ENCODE measurements around the gene FUT7.
"Not testable (repeated sequence)": the region's sequence is repeated elsewhere in the genome, so short reads cannot be mapped to it uniquely, and the experiment has no call there.

The FUT7 gene

DNA sequence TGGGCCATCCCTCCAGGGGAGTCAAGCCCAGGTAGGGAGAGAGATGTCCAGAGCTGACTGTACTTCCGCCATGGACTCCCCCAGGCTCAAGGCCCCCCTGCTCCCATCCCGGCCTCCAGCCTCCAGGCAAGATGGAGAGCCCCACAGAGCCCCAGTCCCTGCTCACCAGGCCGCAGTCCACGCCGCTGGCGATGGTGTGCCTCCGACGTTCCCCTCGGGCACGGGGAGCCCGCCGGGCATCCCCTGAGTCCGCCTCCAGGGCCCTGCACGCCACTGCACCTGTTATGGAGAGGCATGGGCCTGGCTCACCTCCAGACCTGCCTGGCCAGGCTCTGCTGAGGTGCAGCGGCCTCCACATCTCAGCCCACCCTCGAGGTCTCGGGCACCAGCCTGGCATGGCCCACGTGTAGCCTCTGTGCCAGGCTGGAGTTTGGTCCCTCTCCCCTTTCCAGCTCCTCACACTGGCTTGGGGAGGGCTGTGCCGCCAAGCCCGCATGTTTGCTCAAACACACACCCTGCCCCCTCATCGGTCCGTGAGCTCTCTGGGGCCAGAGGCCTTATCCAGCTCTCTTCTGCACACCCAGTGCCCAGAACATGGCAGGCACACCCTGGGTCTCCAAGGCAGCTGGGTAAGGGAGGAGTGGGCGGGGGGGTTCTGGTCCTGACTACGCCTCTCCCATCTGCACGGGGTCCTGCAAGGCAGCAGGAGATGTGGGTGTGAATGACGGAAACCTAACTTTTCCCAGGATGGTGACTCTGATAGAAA, 34.4 kb upstream of the FUT7 start:
- FAIRE-seq (no peak), DNase-seq (ENCODE audit: low spot score) (no peak)

DNA sequence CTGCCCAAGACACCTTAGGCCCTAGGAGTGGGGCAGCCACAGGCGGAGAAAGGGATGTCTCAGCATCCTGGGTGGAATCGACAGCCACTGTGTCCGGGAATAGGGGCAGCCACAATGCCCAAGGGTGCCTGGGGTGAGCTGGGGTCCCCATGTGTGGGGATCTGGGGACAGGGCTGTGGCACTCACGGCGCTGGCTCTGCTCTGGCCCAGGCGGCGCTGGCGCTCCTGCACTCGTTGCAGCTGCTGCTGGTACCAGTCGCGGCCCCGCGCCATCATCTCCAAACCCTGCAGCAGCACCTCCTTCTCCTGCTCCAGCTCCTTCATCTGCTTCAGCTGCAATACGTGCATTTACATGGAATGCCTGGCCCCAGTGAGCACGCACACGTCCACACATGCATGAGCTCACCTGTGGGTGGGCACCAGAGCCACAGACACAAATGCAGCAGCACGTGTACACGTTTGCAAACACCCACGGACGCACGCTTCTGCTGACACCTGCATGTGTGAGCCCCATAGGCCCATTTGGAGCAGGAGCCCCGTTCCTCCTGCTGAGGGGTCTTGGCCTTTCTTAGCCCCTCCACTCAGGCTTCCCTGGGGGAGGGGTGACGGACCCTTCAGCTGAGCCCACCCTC, 33.6 kb upstream of the FUT7 start:
- FAIRE-seq (no peak), DNase-seq (ENCODE audit: low spot score) (no peak)

- DNase-seq (ENCODE audit: low spot score): no peak
- FAIRE-seq: no peak
These were observed 32.9 kb upstream of the FUT7 start for GRCh38 chr9:137064880-137065164.

GRCh38 chr9:137064027-137064879, 32.4 kb upstream of the FUT7 start:
- FAIRE-seq: no peak
- peak; percentile 18 for DNase-seq (ENCODE audit: low spot score)

DNA sequence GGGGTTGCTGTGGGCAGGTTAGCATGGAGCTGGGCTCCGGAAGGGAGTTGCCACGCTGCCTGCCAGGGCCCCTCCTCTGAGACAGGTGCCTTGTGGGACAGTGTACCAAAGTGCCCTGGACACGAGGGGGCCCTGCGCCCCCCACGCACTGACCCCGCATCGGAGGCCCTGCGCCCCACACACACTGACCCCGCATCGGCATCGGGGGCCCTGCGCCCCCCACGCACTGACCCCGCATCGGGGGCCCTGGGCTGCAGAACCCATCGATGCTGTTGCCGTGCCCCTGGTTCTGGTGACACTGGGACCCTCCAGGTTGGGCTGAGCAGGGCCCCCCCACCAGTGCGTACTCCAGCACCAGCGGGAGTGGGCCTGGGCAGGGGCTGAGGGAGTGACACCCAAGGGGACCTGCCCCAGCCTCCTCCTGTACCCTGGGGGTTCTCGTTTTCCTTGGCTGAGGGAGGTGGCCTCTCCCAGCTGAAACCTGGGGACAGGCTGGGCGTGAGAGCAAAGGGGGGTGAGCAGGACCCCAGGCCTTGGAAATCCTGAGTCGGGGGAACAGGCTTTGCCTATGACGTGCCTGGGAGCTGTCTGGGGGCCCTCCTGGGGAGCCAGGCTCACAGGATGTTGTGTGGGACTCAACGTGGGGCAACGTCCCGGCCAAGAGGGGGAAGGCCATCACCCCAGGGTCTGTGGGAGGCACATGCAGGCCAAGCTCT, 31.6 kb upstream of the FUT7 start:
- no peak for FAIRE-seq
- DNase-seq (ENCODE audit: low spot score): no peak

- not testable (repeated sequence) for DNase-seq (ENCODE audit: low spot score); FAIRE-seq
These were observed 30.9 kb upstream of the FUT7 start for GRCh38 chr9:137062798-137063197.

DNA sequence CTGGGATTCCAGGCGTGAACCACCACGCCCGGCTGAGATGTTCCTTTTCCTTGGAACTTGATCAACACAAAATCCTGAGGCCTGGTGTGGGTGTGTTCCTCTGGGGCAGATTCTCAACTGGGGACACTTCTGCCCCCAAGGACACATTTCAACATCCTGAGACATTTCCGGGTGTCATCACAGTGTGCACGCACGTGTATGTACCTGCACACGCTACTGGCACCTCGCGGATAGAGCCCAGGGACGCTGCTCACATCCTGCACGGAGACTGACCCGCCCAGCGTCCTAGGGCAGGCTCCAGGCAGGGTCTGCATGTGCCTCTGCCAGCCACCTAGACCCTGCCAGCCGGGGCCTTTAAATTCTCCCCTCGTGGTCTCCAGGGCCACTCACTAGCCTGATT, 30.5 kb upstream of the FUT7 start:
- FAIRE-seq: no peak

GRCh38 chr9:137058521-137059234, 26.8 kb upstream of the FUT7 start:
- FAIRE-seq: no peak
- DNase-seq (ENCODE audit: low spot score): no peak

More for the DNA sequence above, 30.5 kb upstream of the FUT7 start:
- DNase-seq (ENCODE audit: low spot score): no peak

- FAIRE-seq (no peak), DNase-seq (ENCODE audit: low spot score) (no peak)
These were observed 25.7 kb upstream of the FUT7 start for GRCh38 chr9:137057545-137057944.

- DNase-seq (ENCODE audit: low spot score): no peak
- FAIRE-seq: no peak
These were observed 25.0 kb upstream of the FUT7 start for GRCh38 chr9:137056739-137057415.

GRCh38 chr9:137055385-137056364, 23.8 kb upstream of the FUT7 start:
- DNase-seq (ENCODE audit: low spot score): no peak
- FAIRE-seq: no peak

- no peak for DNase-seq (ENCODE audit: low spot score)
- no peak for FAIRE-seq
These were observed 23.1 kb upstream of the FUT7 start for GRCh38 chr9:137054932-137055384.

- FAIRE-seq (no peak), DNase-seq (ENCODE audit: low spot score) (no peak)
These were observed 22.4 kb upstream of the FUT7 start, which contains the start of gene ENTPD2 for GRCh38 chr9:137053944-137054931. Gene ENTPD2 (minus strand): TSS chr9:137054061. CDS start chr9:137053997, 64 bp downstream.

DNA sequence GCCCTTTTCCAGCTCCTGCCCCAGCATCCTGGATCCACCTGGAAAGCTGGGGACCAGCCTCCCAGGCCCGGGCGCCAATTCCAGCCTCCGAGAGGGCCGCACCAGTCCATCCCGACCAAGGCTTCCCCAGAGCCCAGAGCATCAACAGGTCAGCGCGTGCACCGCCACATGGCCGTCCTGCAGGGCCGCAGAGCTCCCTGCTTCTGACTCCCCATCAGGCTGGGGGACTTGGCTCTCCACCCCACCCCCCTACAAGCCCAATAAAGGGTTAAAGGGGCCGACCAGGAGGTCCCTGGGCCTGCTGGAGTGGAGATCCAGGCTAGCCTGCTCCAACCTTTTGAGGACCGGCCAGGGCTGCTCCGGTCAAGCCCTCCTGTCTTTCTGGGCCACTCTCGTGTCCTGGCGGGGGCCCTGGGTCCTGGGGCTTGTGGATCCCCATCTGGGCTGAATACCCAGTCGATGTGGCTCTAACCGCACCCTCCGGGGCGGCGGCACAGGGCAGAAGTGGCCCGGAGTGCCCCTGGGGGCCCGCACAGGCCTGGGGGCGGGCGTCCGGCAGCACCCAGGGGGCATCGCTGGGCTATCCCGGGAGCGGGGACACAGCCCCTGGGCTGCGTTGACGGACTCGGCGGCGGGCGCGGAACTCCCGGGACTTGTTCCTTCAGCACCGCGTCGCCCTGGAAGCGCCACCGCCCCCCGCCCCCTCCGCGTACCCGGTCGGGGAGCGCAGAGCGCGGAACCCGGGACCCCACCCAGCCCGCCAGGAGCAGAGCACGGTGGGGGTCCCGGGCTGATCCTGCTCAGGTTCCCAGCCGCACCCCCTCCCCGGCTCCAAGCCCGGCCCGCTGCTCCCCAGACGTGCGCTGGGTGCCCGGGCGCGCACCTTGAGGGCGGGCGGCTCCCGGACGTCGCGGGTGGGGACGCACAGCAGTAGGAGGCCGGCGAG, 21.4 kb upstream of the FUT7 start:
- no peak for DNase-seq (ENCODE audit: low spot score)
- no peak for FAIRE-seq

DNA sequence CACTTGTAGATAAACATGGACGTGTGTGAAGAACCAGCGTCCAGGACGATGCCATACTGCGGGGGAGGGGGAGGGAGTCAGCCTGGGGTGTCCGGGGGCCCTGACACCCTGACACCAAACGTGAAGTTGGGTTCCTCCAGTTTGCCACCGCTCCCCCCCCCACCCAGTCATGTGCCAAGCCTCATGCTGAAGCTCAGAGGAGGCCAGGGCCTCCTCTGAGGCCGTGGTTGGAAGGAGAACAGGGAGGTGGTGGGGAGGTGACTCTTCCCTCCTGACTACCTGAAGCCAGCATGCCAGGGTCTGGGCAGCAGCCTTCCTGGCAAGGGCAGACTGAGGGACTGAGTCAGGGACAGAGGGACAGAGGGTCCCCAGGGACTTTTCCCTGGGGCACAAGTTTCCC, 20.4 kb upstream of the FUT7 start:
- no peak for DNase-seq (ENCODE audit: low spot score)
- FAIRE-seq: no peak

DNA sequence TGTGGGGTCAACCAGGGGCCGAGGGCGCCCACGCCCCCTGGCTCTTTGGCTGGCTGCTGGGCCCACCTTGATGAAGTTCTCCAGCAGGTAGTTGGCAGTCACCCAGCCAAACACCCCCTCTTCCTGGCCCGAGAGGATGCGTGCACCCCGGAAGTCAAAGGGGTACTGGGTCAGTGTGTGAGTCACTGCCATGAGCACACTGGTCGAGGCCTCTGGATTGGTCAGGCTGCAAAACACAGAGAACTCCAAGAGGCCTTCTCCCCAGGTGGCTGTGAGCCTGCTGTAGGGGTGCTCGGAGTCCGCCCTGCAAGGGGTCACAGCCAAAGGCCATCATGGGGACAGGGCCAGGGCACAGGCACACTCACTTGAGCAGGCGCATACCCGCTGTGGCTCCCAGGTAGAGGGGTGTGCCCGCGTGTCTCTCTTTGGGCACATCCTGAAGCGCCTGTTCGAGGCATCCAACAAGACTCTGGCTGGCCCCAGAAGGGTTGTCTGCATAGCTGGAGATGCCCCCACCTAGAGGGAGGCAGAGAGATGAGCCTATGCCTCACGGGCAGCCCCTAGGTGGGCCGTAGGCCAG, 19.3 kb upstream of the FUT7 start:
- FAIRE-seq: no peak

More for the DNA sequence above, 19.3 kb upstream of the FUT7 start:
- no peak for DNase-seq (ENCODE audit: low spot score)
